22Rv1 (cell line): Measurements from ENCODE around the gene TPM4.
A peak's percentile ranks its signal among the peaks of the same experiment; 100 is the strongest.

Experiments used
- H3K27ac ChIP-seq: fragments of 450-650 bp; 2 replicates; pipeline ENCODE4 v1.5.1; 2017
- CTCF ChIP-seq: fragments of 450-650 bp; IDR thresholded peaks from 2 replicates; pipeline ENCODE4 v1.5.1; 2017; ENCODE audit warnings: mild to moderate bottlenecking
- ZFX ChIP-seq: fragments of 450-650 bp; IDR thresholded peaks from 2 replicates; pipeline ENCODE4 v1.6.1; 2017; ENCODE audit warnings: antibody characterized with exemption, borderline replicate concordance

Gene TPM4

GRCh38 chr19:16052353-16052752, 23.9 kb upstream of the TPM4 start:
- no peak overlapping the region for H3K27ac ChIP-seq
- no peak for TF ChIP-seq ZFX
- TF ChIP-seq CTCF: no peak

- TF ChIP-seq CTCF: no peak
- TF ChIP-seq ZFX: no peak
- no peak overlapping the region for H3K27ac ChIP-seq
These were observed 19.2 kb upstream of the TPM4 start for GRCh38 chr19:16057062-16057461.

GRCh38 chr19:16060294-16060693, 16.0 kb upstream of the TPM4 start:
- no peak for TF ChIP-seq CTCF

GRCh38 chr19:16061943-16062342, 14.4 kb upstream of the TPM4 start:
- no peak overlapping the region for H3K27ac ChIP-seq

More at GRCh38 chr19:16060294-16060693, 16.0 kb upstream of the TPM4 start:
- H3K27ac ChIP-seq: no peak overlapping the region

GRCh38 chr19:16062789-16063188, 13.5 kb upstream of the TPM4 start:
- no peak overlapping the region for H3K27ac ChIP-seq
- no peak for TF ChIP-seq ZFX
- TF ChIP-seq CTCF: peak; percentile 97

More at GRCh38 chr19:16061943-16062342, 14.4 kb upstream of the TPM4 start:
- TF ChIP-seq CTCF (no peak), ZFX (no peak)

- TF ChIP-seq CTCF (no peak), ZFX (no peak)
These were observed 11.9 kb upstream of the TPM4 start for GRCh38 chr19:16064209-16064889.

GRCh38 chr19:16066611-16067104, 9.6 kb upstream of the TPM4 start:
- no peak overlapping the region for H3K27ac ChIP-seq
- TF ChIP-seq ZFX: no peak
- TF ChIP-seq CTCF: peak; percentile 22; the same call in 1 of the 2 replicates

More at GRCh38 chr19:16064209-16064889, 11.9 kb upstream of the TPM4 start:
- H3K27ac ChIP-seq: no peak overlapping the region
